ENCODE measurements around the gene RASSF8. TPM values are rescaled to one million over a fixed set of nuclear protein-coding genes. Genes with fewer than 3 reads are reported as not detected.

Gene RASSF8
- total RNA-seq, 1 donor from 2014 or later: 60.6 TPM

DNA sequence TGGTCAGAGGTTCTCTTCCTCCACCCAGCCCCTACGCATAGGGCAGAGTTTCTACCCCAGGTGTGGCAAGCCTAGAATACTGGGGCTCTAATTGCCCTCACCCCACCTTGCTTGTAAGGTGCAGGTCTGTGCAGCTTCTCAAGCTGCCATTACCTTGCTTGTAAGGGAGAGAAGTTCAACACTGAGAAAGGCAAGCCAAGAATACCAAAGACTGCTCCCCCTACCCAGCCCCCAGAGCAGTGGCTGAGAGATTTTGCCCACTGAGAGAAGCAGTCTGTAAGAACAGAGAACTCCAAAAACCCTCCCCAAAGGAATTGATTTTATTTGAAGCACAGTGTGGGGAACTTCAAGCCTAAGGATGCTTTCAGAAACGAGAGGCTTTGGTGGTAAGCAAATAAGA lies 63.1 kb downstream of the RASSF8 start:
- Mint-ChIP-seq H3K4me1 (peaks cover 4% of the 10 kb centered on the region), H3K36me3 (peaks cover 13% of the 10 kb centered on the region), H3K27me3 (ENCODE audit: low read depth) (no peaks in the 10 kb centered on the region), H3K9me3 (peaks cover 7% of the 10 kb centered on the region), H3K4me3 (no peak overlapping the region), H3K27ac (no peak overlapping the region)
- no peak for DNase-seq (ENCODE audit: low spot score in 2 of 2, unreplicated experiment in 2 of 2)
- TF ChIP-seq, protein P1, sequence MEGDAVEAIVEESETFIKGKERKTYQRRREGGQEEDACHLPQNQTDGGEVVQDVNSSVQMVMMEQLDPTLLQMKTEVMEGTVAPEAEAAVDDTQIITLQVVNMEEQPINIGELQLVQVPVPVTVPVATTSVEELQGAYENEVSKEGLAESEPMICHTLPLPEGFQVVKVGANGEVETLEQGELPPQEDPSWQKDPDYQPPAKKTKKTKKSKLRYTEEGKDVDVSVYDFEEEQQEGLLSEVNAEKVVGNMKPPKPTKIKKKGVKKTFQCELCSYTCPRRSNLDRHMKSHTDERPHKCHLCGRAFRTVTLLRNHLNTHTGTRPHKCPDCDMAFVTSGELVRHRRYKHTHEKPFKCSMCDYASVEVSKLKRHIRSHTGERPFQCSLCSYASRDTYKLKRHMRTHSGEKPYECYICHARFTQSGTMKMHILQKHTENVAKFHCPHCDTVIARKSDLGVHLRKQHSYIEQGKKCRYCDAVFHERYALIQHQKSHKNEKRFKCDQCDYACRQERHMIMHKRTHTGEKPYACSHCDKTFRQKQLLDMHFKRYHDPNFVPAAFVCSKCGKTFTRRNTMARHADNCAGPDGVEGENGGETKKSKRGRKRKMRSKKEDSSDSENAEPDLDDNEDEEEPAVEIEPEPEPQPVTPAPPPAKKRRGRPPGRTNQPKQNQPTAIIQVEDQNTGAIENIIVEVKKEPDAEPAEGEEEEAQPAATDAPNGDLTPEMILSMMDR (IDR thresholded peaks at IDR 0.05; ENCODE audit: unreplicated experiment): no peak

DNA sequence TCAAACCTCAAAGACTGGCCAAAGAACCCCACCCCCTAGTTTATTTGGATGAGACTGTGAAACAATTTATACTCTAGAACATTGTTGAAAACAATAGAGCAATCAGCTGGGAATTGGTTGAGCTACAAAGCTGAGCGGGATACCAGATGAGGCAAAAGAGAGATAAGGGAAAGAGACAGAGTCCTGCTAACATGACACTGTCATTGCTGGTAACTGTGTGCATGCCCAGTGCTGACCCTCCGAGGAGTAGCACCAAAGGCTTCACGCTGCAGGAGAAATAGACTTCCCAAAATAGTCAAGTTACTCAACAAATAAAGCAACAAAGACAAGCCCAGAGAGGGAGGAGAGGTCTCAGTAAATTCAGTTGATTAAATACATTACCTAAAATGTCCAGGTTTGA lies 63.6 kb downstream of the RASSF8 start:
- peaks cover 16% of the 10 kb centered on the region for H3K36me3 Mint-ChIP-seq

DNA sequence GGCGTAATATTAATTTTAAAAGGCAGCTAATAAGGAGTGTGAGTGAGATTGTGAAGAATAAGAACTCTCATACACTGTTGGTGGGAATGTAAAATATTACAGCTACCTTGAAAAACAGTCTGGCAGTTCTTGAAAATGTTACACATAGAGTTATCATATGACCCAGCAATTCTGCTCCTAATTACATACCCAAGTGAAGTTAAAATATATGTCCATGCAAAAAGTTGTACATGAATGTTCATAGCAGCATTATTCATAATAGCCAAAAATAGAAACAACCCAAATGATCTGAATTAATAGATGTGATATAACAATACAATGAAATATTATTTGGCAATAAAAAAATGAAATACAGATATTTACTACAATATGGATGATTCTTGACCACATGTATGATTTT lies 68.2 kb downstream of the RASSF8 start:
- Mint-ChIP-seq H3K9me3 (peaks cover 11% of the 10 kb centered on the region), H3K36me3 (peaks cover 16% of the 10 kb centered on the region), H3K4me3 (no peak overlapping the region), H3K27ac (no peak overlapping the region), H3K4me1 (peaks cover 28% of the 10 kb centered on the region), H3K27me3 (ENCODE audit: low read depth) (no peaks in the 10 kb centered on the region)
- DNase-seq (ENCODE audit: low spot score in 2 of 2, unreplicated experiment in 2 of 2): no peak
- TF ChIP-seq, protein P1 (IDR thresholded peaks at IDR 0.05; ENCODE audit: unreplicated experiment): no peak

More for the DNA sequence above, 63.6 kb downstream of the RASSF8 start:
- no peaks in the 10 kb centered on the region for H3K27me3 Mint-ChIP-seq (ENCODE audit: low read depth)
- DNase-seq (ENCODE audit: low spot score in 2 of 2, unreplicated experiment in 2 of 2): no peak
- H3K9me3 Mint-ChIP-seq: peaks cover 11% of the 10 kb centered on the region
- H3K4me1 Mint-ChIP-seq: peaks cover 2% of the 10 kb centered on the region
- H3K27ac Mint-ChIP-seq: no peak overlapping the region
- TF ChIP-seq, protein P1 (IDR thresholded peaks at IDR 0.05; ENCODE audit: unreplicated experiment): no peak
- no peak overlapping the region for H3K4me3 Mint-ChIP-seq

DNA sequence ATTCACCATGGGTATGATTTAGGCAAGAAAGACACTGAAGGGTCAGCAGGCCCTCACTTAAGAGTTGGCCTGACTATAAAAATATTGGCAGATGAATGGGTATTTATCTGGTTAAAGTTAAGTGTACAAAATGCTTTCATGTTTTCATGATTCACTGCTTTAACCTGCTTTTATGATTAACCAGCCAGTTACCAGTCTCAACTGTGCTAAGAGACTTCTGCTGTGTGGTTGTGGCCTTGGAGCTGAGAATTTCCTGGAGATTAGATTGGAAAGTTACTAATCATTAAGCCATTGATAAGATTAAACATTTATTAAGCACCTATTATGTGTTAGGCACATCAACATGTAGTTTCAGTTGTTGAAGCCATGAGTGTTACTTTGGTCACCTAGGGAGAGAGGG lies 68.9 kb downstream of the RASSF8 start:
- H3K9me3 Mint-ChIP-seq: peaks cover 11% of the 10 kb centered on the region
- no peak overlapping the region for H3K4me3 Mint-ChIP-seq
- no peak for DNase-seq (ENCODE audit: low spot score in 2 of 2, unreplicated experiment in 2 of 2)
- TF ChIP-seq, protein P1 (IDR thresholded peaks at IDR 0.05; ENCODE audit: unreplicated experiment): no peak
- H3K4me1 Mint-ChIP-seq: peaks cover 31% of the 10 kb centered on the region
- peak overlapping the region; percentile 3 for H3K27ac Mint-ChIP-seq
- H3K27me3 Mint-ChIP-seq (ENCODE audit: low read depth): no peaks in the 10 kb centered on the region
- H3K36me3 Mint-ChIP-seq: peaks cover 16% of the 10 kb centered on the region

DNA sequence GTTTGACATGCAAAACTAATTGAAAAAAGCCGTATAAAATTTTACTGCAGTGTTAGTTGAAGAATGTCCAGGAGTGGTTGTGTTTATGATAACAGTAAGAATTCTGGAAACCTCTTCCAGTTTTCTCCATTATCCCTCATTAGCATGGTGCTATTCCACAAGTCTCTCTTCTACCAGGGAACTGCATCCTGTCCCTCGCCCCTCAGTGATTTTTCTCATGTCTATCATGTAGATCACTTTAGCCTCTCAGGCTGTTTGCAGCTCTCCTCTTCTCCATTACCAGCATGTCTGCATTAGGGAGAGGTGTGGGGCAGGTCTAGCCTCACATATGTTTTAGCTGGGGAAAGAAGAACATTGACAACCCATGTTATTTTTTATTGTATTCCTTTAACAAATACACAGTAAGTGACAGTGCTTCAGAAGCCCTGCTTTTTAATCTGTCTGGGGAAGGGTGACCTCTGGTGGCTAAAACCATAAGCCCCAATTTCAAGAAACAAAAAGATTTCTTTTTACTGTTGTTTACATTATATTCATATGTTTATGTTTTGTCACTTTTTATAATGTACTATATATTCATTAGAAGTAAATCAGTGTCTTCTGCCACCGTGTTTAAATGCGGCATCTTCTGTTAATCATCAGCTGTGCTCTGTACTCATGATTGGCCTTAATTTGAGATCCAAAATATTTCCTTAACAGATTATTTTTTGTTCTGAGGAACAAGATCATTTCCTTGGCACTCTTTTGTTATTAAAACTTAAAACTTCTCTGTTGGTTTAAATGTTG lies 70.7 kb downstream of the RASSF8 start:
- no peak for DNase-seq (ENCODE audit: low spot score in 2 of 2, unreplicated experiment in 2 of 2)
- Mint-ChIP-seq H3K4me1 (peaks cover 43% of the 10 kb centered on the region), H3K36me3 (peaks cover 12% of the 10 kb centered on the region), H3K4me3 (no peak overlapping the region), H3K9me3 (peaks cover 7% of the 10 kb centered on the region), H3K27me3 (ENCODE audit: low read depth) (no peaks in the 10 kb centered on the region), H3K27ac (peak overlapping the region; percentile 4)
- TF ChIP-seq, protein P1 (IDR thresholded peaks at IDR 0.05; ENCODE audit: unreplicated experiment): peak; percentile 59

Measured in mesothelial cell of epicardium (in vitro differentiated cells).